Limb (tissue), 2 donors: ENCODE results near the gene MCM10.

Source experiments
- DNase-seq, 2 donors: peaks; one replicate each; pipeline ENCODE4 v3.0.0-alpha.2; 2016; ENCODE audit errors: extremely low spot score in 2 of 2

Gene MCM10

DNA sequence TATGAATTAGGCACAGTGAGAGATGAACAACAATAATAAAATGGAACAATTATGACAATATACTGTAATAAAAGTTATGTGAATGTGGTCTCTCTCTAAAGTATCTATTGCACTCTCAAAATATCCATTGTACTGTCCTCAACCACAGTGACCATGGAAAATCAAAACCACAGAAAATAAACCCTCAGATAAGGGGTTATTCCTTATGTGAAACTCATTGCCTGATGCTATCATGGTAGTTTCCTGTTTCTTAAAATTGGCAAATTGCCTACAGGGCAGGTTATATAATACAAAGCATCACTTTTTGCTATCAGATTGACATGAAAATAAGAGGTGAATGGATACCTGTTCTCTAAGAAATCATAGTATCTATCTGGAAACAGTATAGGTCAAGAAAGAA, 3.8 kb downstream of the MCM10 start:
- no peak for DNase-seq

DNA sequence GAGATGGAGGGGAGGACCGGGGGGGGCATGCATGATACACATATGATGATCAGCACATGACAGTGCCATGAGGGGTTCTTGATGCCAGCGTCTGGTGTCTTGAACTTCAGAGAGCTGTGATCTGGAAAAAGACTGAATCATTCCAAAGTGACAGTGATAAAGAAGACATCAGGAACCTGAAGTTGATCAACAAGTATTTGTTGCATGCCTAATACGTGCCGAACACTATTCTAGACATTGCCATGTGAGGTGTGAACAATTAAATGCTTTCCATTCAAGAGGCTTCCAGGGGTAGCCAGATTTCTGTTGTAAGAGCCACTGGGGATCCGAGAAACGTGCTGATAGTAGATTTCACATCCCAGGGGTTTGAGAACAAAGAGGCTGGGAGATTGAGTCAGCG, 6.2 kb downstream of the MCM10 start:
- DNase-seq, result no peak

DNA sequence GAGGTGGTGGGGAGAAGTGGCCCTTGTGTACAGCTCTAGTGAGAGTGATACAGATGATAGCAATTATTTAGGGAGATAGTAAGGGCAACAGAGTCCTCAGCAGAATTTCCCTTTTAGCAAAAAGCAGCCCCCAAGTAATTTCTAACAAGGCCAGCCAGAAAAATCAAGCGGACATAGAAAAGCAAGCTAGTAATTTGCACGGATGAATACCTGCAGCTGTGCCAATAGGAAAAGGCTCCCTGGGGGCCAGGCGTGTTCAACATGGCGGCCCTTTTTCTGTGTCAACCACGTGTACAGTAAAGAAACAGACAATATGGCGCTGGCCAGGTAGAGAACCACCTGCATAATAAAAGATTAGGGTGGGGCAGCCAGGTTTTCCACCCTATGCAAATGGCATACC, 7.4 kb downstream of the MCM10 start:
- peak in 1 of 2 donors; percentile 45 for DNase-seq

DNA sequence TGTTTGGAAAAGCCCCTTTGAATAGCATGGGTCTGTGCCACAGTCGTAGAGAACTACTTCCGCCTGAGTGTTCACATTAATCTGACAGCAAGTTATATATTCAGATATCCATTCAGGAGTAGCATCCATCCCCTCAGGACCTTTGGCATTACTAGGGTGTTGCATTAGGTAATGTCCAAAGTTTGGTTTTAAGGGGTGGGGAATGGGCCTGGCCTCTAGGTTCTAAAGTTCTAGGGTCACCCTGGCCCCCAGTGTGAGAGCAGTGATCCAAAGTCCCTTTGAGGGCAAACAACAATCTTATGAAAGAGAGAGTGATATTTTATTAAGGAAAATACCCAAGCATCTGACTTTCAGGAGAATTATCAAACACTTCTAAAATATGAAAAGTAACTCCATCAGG, 12.3 kb downstream of the MCM10 start:
- no peak for DNase-seq

DNA sequence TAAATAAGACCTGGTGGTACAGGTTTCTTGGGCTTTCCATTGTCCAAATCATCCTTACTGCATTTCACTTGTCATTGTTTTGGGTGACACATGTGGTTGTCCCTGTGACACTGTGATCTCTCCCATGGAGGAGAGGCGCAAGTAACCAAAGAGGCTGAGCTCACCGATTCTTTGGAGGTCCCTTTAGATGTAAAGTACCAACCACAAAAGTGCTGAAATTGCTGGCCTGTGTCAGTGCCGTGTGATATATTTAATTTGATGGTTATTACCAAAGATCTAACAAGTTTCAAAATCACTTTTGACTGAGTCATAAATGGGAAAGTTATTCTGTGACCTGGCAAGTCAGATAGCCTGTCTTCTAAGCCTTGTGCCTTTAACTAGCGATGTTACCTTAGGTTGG, 19.4 kb downstream of the MCM10 start:
- no peak for DNase-seq

DNA sequence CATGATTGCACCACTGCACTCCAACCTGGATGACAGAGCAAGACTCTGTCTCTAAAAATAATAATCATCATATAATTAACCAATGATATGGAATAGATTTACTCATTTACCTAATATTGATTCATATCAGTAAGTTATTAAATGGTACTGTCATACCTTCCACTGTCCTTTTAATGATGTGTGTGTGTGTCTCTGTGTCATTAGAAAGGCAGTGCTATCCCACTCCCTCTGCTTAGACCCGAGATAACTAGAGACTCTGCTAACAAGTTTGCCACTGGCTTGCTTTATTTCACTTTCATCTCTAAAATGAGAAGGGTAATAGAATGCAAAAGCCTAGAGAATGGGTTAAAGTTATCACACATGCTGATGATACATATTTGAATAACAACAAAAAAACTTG, 21.1 kb downstream of the MCM10 start:
- no peak for DNase-seq

DNA sequence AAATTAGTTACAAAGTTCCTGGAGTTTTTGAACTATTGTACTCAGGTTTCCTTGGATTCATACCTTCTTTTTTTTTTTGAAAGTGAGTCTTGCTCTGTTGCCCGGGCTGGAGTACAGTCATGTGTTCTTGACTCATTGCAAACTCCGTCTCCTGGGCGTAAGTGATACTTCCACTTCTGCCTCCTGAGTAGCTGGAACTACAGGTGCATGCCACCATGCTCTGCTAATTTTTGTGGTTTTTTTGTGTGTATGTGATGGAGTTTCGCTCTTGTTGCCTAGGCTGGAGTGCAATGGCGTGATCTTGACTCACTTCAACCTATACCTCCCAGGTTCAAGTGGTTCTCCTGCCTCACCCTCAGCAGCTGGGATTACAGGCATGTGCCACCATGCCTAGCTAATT, 22.3 kb downstream of the MCM10 start:
- DNase-seq, result no peak

DNA sequence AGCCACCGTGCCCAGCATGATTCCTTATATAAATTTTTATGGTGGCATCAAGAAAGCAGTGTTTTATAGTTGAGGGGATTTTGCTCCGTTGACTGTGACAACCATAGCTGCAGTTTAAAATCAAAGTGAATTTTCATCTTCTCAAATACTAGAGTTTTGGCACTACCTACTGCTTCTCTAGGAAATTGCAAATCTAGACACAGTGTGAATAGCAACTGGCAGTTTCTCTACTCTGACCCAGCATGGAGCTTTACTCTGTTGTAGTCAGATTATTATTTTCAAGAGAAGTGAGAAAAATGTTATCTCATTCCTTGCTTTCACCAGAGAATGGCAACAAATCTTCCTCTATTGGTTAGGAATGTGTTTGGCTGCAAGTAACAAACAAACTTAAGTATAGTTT, 22.9 kb downstream of the MCM10 start:
- DNase-seq, result no peak

DNA sequence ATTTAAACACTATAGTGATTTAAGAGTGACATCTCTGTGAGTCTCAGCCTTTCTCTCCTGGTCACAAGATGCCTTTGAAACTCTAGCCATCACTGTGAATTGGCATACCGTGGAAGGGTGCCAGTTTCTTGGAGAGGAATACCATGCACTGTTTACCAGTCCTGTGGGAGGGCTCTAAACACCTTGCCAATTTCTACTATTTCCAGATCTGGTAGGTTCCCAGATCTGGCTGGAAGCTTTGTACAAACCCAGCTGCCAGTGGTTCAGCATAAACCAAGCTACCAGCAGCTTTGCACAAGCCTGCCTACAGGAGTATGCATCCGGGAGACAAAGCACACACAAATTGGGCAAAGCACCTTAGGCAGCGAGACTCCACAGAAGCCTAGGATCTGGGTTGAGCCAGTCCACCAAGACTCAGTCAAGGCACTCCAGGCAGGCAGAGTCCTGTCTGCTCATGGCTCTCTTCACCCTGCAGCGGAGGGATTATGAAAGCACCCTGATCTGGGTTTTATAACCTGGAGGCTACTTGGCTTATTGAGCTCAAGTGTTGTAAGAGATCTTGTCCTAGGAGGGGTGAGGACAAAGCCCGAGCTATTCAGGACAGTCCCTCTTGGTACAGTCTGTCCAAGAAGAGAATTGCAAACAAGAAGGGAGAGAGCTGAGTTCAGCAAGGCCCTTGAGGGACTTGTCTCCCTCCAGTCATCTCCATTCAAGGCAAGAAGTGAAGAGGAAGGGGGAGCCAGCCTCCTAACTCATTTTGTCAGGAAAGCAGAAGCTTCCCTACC, 23.6 kb downstream of the MCM10 start:
- no peak for DNase-seq

DNA sequence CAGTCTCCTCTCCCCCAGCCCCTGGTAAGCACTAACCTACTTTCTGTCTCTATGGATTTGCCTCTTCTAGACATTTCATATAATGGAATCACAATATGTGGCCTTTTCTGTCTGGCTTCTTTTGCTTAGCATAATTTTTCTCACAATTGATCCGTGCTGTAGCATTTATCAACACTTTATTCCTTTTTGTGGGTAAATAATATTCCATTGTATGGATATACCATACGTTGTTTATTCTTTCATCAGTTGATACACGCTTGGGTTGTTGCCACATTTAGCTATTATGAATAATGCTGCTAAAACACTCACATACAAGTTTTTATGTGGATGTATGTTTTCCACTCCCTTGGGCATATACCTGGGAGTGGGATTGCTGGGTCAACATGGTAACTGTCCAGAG, 25.8 kb downstream of the MCM10 start:
- DNase-seq, result no peak

DNA sequence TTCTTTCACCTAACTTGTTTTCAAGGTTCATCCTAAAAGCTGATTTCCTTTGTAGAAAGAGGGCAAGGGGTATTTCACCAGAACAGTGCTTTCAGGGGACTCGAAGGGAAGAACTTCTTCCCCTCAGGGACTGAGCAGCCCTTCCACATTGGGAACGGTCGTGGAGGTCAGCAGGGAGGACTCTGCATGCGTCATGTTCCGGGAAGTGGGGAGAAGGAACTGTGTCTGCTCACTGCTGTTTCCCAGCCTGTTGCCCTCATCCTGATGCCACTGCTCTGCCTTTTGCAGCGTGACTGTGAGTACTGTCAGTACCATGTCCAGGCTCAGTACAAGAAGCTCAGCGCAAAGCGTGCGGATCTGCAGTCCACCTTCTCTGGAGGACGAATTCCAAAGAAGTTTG, 27.2 kb downstream of the MCM10 start:
- DNase-seq, result no peak

DNA sequence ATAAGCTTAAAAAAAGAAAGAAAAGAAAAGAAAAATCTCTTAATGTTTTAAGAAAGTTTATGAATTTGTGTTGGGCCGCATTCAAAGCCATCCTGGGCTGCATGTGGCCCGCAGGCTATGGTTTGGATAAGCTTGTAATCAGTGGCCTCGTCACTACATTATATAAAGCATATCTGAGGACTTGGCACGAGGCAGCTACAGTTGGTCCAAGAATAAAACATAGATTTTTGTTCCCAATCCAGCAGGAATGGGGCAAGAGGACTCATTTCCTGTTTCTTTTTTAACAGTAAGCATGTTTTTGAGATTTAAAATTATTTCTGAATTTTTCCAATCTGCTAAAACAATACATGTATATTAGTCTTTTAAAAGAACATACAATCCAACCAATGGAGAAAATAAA, 28.6 kb downstream of the MCM10 start:
- no peak for DNase-seq

DNA sequence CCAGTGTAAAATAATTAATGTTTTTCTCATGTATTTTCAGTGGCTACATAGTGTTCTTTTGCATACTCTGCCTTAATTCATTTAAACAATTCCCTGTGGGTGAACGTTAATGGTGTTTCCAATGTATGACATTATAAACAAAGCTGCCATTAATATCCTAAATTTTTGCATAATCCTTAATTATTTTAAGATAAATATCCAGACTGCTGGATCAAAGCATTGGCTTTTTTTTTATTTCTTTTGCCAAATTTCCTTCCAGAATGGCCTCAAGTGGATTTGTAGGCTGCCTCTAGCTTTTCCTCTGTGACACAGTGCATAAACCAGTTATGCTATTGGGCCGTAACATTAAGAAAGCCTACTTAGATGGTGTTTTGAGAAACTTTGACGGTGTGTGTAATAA, 29.5 kb downstream of the MCM10 start:
- DNase-seq, result no peak

DNA sequence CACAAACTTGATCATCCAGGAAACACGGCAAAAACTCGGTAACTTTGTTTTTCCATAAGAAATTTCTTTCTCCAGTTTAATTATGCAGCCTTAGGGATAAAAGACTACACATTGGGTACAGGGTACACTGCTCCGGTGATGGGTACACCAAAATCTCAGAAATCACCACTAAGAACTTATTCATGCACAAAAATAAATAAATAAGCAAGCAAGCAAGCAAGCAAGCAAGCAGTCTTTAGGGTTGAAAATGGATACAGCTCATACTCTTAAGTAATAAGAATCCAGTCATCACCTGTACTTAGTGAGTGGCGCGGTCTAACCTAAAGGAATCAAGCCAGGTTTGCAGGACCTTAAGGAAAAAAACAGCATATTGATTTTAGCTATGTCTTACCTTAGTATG, 30.0 kb downstream of the MCM10 start:
- no peak for DNase-seq

DNA sequence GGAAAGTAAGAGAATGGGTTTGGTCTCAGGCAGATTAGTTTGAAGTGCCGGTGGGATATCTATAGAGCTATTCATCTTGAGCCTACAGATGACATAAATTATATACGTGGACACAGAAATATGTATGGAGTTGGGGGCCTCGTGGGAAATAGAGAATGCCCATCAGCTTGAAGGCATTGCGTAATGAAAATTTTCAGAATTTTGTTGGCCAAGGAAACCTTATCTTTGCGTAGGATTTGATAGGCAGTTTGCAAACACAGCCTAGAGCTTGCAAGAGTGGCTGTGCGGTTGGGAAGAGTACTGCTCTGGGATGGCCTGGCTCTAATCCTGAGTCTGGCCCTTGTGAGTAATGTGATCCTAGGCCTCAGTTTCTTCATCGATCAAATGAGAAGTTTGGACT, 32.3 kb downstream of the MCM10 start:
- DNase-seq, result no peak

DNA sequence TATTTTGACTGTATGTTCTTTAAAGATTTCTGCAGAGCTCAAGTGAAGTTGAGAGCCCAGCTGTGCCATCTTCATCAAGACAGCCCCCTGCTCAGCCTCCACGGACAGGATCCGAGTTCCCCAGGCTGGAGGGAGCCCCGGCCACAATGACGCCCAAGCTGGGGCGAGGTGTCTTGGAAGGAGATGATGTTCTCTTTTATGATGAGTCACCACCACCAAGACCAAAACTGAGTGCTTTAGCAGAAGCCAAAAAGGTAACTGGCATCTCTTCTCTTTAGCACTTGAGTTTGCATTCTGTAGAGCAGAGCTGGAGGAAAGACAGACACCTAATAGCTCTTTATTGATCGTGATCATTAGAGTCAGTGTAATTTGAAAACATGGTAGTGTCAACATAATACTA, 33.7 kb downstream of the MCM10 start:
- DNase-seq, result no peak

DNA sequence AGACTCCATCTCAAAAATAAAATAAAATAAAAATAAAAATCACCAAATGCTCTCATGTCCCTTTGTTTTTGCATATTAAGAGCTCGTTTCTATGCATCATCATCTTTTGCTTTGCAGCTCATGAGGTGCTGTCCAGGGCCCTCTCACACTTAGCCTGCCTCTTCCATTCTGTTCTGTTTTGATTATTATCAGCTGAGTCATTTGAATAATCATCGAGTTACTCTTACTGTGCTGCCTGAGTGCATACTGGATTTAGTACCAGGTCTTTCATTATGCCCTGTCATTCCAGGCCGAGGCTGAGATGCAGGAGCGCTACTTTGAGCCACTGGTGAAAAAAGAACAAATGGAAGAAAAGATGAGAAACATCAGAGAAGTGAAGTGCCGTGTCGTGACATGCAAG, 39.8 kb downstream of the MCM10 start:
- DNase-seq, result no peak

DNA sequence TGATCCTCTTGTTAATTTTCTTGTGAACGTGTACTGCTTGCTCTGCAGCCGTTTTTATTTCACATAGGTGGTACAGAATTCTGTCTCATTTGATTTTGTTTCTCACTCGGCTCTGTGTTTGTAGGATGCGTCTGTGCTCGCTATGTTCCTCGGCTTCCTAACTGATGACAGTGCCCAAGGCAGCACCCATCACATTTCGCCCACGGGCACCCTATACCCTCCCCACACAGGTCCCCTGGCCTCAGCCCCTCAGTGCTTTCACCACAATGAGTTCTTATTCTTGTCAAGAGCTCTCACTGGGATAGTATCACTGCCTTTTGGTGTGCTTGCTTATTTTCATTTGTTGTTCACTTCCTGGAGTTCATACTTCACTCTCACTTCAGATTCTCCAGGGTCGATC, 44.7 kb downstream of the MCM10 start:
- DNase-seq, result no peak

DNA sequence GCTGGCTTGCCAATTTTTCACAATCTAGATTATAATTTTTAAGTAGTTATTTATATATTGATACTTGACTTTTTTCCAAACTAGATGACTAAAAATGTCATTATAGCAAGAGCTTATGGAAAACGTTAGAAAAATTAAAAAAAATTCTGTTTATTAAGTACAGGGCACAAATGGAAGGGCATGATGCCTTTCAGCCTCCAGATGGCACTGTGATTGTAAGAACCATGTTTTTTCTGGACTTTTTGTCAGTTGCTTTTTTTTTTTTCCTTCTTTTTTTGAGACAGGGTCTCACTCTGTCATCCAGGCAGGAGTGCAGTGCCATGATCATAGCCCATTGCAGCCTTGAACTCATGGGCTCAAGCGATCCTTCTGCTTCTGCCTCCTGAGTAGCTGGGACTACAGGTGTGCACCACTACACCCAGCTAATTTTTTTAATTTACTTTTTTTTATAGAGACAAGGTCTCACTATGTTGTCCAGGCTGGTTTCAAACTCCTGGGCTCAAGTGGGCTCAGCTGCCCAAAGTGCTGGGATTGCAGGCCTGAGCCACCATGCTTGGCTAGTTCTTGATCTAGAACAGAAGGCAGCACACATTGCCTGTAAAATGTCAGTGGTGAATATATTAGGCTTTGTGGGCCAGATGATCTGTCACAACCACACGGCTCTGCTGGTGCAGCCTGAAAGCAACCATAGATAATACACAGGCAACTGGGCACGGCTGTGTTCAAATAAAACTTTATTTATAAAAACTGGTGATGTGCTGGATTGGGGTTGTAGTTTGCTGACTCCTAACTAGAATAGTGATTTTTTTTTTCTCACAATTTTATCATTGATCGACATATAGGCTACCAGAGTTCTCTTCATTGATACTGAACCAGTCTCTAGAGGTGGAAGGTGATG, 45.4 kb downstream of the MCM10 start:
- peak in 1 of 2 donors; percentile 15 for DNase-seq

DNA sequence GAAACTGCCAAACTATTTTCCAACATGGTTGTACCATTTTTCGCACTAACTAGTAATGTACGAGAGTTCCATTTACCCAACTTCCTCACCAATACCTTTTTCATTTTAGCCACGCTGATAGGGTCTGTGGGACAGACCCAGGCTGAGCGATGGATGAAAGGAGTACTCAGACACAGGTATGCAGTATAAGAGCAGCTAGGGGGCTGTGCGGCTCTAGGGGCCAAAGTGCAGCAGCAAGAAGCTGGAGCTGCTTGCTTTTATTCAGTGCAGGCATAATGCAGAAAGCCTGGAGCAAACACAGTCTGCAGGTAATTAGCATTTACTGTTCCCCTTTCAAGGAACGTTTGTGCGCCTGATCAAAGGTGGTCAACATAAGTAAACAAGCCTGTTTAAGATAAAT, 51.8 kb downstream of the MCM10 start:
- no peak for DNase-seq

DNA sequence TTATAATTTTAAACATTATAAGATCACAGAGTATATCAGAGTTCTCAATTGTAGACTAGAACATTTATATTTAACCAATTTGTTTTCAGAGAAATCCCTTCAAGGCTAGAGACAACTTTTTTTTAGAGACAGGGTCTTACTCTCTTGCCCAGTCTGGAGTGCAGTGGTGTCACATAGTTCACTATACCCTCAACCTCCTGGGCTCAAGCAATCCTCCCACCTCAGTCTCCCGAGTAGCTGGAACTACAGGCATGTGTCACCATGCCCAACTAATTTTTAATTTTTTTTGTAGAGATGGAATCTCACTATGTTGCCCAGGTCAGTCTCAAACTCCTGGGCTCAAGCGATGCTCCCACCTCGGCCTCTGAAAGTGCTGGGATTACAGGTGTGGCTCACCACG, 57.5 kb downstream of the MCM10 start:
- DNase-seq, result no peak

DNA sequence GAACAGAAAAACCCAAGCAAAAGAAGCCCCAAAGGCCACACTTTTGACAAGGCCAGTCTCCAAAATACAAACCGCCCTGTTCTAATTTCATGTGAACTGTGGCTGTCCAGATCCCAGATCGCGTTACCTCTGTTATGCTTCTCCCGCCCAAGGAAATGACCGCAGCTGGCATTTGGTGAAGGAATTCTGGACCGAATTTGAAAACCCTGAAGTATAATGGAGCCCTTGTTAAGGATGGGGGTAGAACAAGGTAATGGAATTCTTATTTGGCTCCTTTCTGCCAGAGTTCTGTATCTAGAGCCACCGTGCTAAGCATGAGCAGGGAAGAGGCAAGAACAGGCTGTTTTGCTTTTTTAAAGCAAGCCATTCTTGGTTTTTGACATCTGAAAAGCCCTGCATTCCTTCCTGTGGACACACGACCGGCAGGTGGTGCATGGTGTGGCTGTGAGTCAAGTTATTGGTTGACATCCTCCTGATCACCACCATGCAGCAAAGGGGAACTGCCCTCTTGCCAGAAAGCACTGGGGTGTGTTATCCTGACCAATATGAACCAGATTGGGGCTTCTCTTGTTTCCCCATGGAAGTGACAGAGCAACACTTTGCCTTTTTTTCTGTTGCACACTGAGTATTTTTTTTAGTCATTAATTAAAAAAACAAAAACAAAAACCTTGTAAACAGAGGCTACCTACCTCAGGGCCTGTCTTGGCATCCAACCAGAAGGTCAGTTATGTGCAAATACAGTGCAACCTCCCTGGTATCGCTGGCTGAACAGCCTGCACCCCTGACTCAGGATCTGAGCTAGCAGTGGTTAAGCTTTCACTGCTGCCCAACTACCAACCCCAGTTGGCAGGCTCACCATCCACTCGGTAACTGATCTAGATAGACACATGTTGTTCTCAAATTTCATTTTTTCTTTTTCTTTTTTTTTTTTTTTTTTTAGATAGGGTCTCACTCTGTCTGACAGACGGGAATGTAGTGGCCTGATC, 58.6 kb downstream of the MCM10 start:
- DNase-seq, result peak; percentile 16 to 41
